T-helper 1 cell treated with Interleukin-12 subunit alpha and Interleukin-12 subunit beta and Interleukin-4 antibody, amounts not matched to agents 30 μg/mL and 1 μg/mL, for 36 hours (primary cell): Measurements from ENCODE around the gene FCRL2.

Experiments used
- H3K27ac Mint-ChIP-seq: one replicate; pipeline ENCODE4 v1.8.0; 2021; ENCODE audit warnings: mild to moderate bottlenecking, mixed read lengths
- H3K27me3 Mint-ChIP-seq: one replicate; pipeline ENCODE4 v1.8.0; 2021; ENCODE audit warnings: low read depth, mixed read lengths
- H3K36me3 Mint-ChIP-seq: one replicate; pipeline ENCODE4 v1.8.0; 2021; ENCODE audit warnings: low read depth, mixed read lengths
- H3K4me1 Mint-ChIP-seq: one replicate; pipeline ENCODE4 v1.8.0; 2021; ENCODE audit warnings: low read depth, mixed read lengths
- H3K4me3 Mint-ChIP-seq: one replicate; pipeline ENCODE4 v1.8.0; 2021; ENCODE audit warnings: mild to moderate bottlenecking, moderate library complexity, mixed read lengths
- H3K9me3 Mint-ChIP-seq: one replicate; pipeline ENCODE4 v1.8.0; 2021; ENCODE audit warnings: mixed read lengths

Gene FCRL2, protein sequence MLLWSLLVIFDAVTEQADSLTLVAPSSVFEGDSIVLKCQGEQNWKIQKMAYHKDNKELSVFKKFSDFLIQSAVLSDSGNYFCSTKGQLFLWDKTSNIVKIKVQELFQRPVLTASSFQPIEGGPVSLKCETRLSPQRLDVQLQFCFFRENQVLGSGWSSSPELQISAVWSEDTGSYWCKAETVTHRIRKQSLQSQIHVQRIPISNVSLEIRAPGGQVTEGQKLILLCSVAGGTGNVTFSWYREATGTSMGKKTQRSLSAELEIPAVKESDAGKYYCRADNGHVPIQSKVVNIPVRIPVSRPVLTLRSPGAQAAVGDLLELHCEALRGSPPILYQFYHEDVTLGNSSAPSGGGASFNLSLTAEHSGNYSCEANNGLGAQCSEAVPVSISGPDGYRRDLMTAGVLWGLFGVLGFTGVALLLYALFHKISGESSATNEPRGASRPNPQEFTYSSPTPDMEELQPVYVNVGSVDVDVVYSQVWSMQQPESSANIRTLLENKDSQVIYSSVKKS

DNA sequence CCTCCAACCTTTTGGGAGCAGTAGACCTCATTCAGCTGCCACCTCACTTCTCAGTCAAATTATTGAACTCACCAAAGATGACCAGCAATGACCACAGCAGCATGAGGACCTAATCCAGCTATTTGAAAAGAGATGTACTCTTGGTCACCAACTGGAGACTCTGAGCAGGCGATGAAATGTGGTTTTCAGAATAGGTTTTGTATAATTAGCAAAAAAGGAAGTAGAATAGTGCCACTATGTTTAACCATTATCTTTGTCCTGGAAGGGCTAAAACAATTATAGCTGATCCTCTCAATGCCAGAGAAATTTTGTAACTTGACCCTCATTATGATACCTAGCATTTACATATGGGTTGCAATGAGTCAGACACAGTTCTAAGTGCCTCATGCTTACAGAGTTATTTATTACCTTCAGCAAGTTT lies at the start of gene FCRL2:
Gene FCRL2 (minus strand): TSS at position 162 of the 421 bp plus-strand sequence. CDS start 59 bp downstream, at position 103.
- peaks cover 4% of the 10 kb centered on the region for H3K27me3 Mint-ChIP-seq
- H3K4me3 Mint-ChIP-seq, result no peak within 1 kb of the TSS
- peaks cover 3% of the 10 kb centered on the region for H3K4me1 Mint-ChIP-seq
- H3K27ac Mint-ChIP-seq, result no peak within 1 kb of the TSS
- no peaks in the 10 kb centered on the region for H3K9me3 Mint-ChIP-seq
- no peaks in the 10 kb centered on the region for H3K36me3 Mint-ChIP-seq

DNA sequence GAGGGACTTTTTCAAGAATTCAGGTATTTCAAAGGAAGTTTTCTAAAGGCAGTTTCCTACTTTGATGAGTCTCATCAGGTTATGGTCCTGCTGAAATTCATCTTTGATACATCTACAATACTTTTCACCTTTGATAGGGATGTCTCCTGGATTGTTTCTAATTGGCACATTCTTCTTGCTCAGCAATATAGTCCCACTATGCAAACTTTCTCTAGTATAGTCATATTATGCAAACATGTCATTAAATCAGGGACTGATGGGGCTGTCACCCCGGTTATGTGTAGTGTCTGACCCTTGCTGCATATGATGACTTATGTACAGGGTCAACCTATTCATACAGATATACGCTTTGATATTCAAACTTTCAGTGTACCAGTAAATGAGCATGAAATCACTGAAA lies 43.4 kb upstream of the FCRL2 start:
- Mint-ChIP-seq H3K27me3 (no peaks in the 10 kb centered on the region), H3K36me3 (no peaks in the 10 kb centered on the region), H3K4me3 (no peak overlapping the region), H3K9me3 (no peaks in the 10 kb centered on the region), H3K4me1 (no peaks in the 10 kb centered on the region), H3K27ac (no peak overlapping the region)

DNA sequence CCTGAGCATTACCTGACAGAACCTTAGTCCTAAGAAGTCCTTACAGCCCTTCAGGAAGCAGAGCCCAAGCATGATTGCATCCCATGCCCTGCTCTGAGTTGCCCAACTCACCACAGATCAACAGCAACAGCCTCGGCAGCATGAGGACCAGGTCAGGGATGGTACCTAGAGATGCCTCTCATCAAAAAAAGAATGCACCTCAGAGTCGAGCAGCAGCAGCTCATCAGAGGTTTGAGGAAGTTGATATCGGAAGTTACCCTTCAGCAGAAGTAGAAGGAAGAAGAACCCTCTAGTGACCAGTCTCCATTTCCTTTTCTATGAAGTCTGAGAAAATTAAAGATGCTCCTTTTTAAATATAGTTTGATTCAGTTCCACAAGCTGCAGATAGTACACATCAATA lies 43.0 kb upstream of the FCRL2 start, which contains the start of gene FCRL1:
Gene FCRL1 (minus strand): TSS at position 225 of the 400 bp plus-strand sequence. CDS start 83 bp downstream, at position 142.
- Mint-ChIP-seq H3K9me3 (no peaks in the 10 kb centered on the region), H3K36me3 (no peaks in the 10 kb centered on the region), H3K4me3 (no peak within 1 kb of the TSS), H3K27me3 (no peaks in the 10 kb centered on the region), H3K27ac (no peak within 1 kb of the TSS), H3K4me1 (no peaks in the 10 kb centered on the region)

DNA sequence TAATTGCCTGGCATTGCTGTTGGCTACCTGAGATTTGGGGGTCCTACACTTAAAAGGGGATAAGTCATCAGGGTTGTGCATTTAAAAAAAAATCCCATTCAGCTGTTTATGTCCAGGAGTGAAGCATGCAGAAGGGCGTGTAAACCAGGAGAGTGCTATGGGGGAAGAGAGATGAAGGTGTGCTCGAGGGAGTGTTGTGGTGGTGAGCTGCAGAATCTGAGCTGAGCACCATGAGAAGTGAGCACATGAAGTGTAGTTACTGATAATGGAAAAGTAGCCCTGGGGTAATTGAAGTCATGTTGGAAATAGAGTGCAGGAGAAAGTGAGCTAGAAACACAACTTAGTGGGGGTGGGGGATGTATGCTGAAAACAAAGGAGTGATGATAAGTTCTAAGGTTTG lies 42.3 kb upstream of the FCRL2 start:
- H3K27ac Mint-ChIP-seq, result no peak overlapping the region
- no peaks in the 10 kb centered on the region for H3K9me3 Mint-ChIP-seq
- no peaks in the 10 kb centered on the region for H3K36me3 Mint-ChIP-seq
- no peak overlapping the region for H3K4me3 Mint-ChIP-seq
- no peaks in the 10 kb centered on the region for H3K4me1 Mint-ChIP-seq
- no peaks in the 10 kb centered on the region for H3K27me3 Mint-ChIP-seq

DNA sequence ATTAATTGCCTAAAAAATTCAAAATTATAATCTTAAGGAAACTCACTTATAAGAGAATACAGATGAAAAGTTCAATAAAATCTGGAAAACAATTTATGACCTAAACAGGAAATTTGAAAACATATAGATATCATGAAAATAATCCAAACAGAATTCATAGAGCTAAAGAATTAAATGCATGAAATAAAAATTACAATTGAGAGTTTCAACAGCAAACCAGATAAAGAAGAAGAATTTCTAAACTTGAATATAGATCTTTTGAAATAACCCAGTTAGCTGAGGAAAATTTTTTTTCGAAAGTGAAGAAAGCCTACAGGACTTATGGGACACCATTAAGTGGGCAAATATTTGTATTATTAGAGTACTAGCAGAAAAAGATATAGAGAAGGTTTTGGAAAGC lies 36.3 kb upstream of the FCRL2 start:
- Mint-ChIP-seq H3K4me3 (no peak overlapping the region), H3K27me3 (no peaks in the 10 kb centered on the region)

DNA sequence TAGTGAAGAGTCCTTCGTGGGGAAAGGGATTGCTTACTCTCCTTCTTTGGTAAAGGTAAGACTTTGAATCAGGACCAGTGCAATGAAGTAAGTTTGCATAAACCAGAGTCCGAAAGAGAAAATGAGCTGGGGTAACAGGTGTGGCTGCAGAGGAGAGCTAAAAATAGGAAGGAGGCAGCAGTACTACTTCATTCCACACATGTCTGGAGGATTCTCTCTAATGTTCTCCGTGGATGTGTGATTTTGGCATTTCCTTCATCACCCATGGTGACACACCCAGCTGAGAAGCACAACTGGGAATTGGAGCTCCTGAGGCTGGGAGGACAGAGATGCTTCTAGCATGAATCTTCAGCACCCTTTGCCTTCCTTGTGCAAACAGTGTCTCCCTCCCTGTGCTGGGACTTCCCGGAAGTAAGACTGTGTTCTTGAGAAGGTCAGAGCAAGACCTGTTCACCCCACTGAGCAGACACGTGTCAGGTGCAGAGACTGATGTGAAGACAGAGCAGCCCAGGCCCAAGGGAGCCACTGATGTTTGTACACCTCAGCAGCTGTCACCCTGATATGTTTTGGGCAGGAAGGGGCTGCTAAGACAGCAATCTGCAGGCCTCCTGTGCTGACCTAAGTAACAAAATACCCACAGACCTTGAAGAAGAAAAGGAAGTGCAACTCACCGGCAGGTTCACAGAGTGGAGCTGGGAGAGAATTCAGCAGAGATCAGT lies 29.7 kb upstream of the FCRL2 start:
- H3K4me3 Mint-ChIP-seq, result no peak overlapping the region

More for the DNA sequence above, 36.3 kb upstream of the FCRL2 start:
- no peak overlapping the region for H3K27ac Mint-ChIP-seq
- H3K4me1 Mint-ChIP-seq, result no peaks in the 10 kb centered on the region
- H3K9me3 Mint-ChIP-seq, result peaks cover 13% of the 10 kb centered on the region
- H3K36me3 Mint-ChIP-seq, result no peaks in the 10 kb centered on the region

DNA sequence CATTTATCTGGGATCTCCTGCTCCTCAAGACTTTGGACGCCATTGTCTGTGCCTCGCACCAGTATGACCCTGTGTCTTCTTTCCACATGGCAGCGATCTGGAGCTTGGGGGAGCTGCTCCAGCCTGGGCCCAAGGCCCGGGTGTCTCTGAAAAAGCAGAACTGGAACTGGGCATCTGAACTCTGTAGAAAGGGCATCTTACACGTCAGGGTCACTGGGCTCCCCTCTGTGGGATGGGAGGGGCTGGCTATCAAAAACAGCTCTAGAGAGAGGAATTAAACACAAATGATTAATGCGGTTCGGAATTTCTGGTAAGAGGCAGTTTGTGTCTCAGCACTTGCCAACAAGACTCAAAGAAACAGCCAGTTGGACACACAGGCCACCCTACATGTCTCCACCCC lies 26.9 kb upstream of the FCRL2 start:
- no peaks in the 10 kb centered on the region for H3K4me1 Mint-ChIP-seq

More for the DNA sequence above, 29.7 kb upstream of the FCRL2 start:
- H3K27ac Mint-ChIP-seq, result no peak overlapping the region
- no peaks in the 10 kb centered on the region for H3K4me1 Mint-ChIP-seq
- no peaks in the 10 kb centered on the region for H3K27me3 Mint-ChIP-seq
- no peaks in the 10 kb centered on the region for H3K36me3 Mint-ChIP-seq
- H3K9me3 Mint-ChIP-seq, result no peaks in the 10 kb centered on the region

DNA sequence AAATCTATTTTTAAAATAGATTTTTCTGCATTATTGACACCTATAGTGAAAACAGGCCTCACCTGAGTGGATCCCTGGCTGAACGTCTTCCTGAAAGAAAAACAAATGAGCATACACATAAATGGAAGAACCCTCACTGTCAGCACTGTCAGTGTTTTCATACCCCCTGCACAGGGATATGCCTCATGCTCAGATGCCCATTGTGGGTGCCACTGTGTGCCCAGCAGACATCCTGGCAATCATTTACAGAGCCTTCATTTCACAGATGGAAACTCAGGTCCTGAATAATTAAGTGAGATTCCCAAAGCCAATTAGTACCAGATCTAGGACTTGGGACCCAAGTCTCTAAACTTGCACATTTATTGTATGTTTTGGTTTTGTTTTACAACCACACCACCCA lies 23.1 kb upstream of the FCRL2 start:
- Mint-ChIP-seq H3K27me3 (no peaks in the 10 kb centered on the region), H3K36me3 (no peaks in the 10 kb centered on the region), H3K9me3 (no peaks in the 10 kb centered on the region), H3K4me1 (no peaks in the 10 kb centered on the region), H3K4me3 (no peak overlapping the region), H3K27ac (no peak overlapping the region)

More for the DNA sequence above, 26.9 kb upstream of the FCRL2 start:
- no peaks in the 10 kb centered on the region for H3K36me3 Mint-ChIP-seq
- no peaks in the 10 kb centered on the region for H3K27me3 Mint-ChIP-seq
- no peak overlapping the region for H3K27ac Mint-ChIP-seq
- H3K9me3 Mint-ChIP-seq, result no peaks in the 10 kb centered on the region
- no peak overlapping the region for H3K4me3 Mint-ChIP-seq

DNA sequence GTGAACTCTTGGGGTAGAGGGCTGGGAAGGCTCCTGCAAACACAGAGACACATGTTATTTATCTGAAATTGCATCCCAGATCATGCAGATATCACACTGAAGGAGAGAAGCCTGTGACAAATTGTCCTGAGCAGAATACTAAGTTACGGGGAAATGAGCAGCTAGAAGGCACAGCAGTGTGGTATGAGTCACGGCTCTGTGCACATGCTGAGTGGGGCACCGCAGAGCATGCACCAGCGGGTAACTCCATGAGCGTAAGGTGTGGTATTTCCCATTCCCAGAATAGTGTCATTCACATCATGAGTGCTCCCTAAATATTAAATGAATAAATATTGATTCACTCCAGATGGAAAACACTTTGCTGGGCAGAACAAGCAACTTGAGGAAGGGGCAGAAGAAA lies 21.3 kb upstream of the FCRL2 start:
- Mint-ChIP-seq H3K4me3 (no peak overlapping the region), H3K27me3 (no peaks in the 10 kb centered on the region)

DNA sequence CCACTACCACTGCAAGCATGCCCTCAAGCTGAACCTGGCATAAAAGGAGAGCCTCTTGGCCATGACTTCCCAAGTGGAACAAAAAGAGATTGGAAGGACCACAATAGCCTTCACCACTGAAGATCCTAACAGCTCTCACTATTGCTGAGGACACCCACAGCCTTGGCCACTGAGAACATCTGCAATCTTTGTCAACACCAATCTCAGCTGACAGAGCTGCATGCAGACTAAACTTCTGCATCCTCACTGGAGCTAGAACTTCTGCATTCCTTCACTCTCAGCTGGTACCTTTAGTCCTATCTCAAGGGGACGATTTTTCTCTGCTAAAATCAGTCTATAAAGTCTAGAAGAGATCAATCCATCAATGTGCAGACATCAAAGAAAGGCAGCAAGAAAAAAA lies 8.3 kb upstream of the FCRL2 start:
- Mint-ChIP-seq H3K9me3 (no peaks in the 10 kb centered on the region), H3K27me3 (no peaks in the 10 kb centered on the region), H3K4me3 (no peak overlapping the region), H3K27ac (no peak overlapping the region), H3K4me1 (peaks cover 3% of the 10 kb centered on the region), H3K36me3 (no peaks in the 10 kb centered on the region)

More for the DNA sequence above, 21.3 kb upstream of the FCRL2 start:
- Mint-ChIP-seq H3K9me3 (peaks cover 11% of the 10 kb centered on the region), H3K27ac (no peak overlapping the region), H3K4me1 (no peaks in the 10 kb centered on the region), H3K36me3 (no peaks in the 10 kb centered on the region)

DNA sequence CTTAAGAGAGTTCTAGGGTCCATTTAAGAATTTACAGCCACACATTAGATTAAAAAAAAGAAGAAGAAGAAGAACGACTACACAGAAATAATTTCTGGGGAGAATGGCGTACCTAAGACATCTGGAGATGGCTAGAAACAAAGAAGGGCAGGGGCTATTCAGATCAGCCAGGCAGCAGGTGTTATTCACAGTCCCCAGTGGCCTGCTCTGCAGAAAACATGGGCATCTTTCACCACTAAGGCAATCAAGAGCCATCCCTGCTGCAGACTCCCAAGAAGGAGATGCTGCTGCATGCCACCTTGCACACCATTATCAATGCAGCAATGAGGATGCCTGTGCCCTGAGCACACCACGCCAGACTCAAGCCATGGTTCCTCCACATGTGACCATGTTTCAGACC lies 7.9 kb upstream of the FCRL2 start:
- H3K4me3 Mint-ChIP-seq, result no peak overlapping the region

DNA sequence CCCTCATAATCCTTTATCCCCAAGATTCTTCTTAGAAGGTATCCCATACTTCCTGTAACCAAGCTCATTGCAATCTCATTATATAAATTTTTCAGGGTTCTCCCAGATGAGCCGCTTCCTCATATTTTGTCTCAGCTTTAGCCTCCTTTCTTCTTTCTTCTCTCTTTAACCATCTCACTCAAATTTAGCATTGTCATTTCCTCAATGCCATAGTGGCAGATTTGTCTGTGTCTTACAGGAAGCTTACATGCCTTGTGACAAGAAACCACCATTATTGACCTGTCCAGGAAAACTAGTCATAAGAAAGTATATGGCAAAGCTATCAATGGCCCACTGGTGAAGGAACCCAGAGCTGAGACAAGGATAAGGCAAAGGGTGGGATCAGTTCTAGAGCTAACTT lies 6.0 kb upstream of the FCRL2 start:
- Mint-ChIP-seq H3K4me3 (no peak overlapping the region), H3K36me3 (no peaks in the 10 kb centered on the region), H3K4me1 (peaks cover 3% of the 10 kb centered on the region), H3K9me3 (no peaks in the 10 kb centered on the region), H3K27me3 (no peaks in the 10 kb centered on the region), H3K27ac (no peak overlapping the region)

More for the DNA sequence above, 7.9 kb upstream of the FCRL2 start:
- no peaks in the 10 kb centered on the region for H3K27me3 Mint-ChIP-seq
- no peaks in the 10 kb centered on the region for H3K9me3 Mint-ChIP-seq
- H3K27ac Mint-ChIP-seq, result no peak overlapping the region
- no peaks in the 10 kb centered on the region for H3K36me3 Mint-ChIP-seq
- peaks cover 3% of the 10 kb centered on the region for H3K4me1 Mint-ChIP-seq

DNA sequence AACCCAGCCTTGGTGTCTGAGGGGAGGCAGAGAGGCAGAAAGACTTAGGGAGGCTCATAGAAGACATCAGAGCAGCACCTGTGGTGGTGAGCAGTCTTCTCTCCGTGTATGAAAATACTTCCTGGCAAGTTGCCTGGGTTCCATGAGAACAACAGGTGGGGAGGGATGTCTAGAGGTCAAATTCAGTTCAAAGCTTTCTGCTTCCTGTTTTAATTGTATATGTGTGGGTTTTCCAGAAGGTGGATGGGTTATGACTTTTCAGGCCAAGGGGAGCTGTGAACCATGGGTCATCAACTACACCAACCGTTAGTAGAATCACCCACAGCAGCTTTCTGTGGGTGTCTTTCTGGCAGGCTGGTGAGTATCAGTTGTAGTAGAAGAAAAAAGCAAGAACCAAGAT lies 4.1 kb upstream of the FCRL2 start:
- Mint-ChIP-seq H3K4me3 (no peak overlapping the region), H3K36me3 (no peaks in the 10 kb centered on the region), H3K27me3 (no peaks in the 10 kb centered on the region), H3K4me1 (peaks cover 3% of the 10 kb centered on the region), H3K9me3 (no peaks in the 10 kb centered on the region), H3K27ac (no peak overlapping the region)

DNA sequence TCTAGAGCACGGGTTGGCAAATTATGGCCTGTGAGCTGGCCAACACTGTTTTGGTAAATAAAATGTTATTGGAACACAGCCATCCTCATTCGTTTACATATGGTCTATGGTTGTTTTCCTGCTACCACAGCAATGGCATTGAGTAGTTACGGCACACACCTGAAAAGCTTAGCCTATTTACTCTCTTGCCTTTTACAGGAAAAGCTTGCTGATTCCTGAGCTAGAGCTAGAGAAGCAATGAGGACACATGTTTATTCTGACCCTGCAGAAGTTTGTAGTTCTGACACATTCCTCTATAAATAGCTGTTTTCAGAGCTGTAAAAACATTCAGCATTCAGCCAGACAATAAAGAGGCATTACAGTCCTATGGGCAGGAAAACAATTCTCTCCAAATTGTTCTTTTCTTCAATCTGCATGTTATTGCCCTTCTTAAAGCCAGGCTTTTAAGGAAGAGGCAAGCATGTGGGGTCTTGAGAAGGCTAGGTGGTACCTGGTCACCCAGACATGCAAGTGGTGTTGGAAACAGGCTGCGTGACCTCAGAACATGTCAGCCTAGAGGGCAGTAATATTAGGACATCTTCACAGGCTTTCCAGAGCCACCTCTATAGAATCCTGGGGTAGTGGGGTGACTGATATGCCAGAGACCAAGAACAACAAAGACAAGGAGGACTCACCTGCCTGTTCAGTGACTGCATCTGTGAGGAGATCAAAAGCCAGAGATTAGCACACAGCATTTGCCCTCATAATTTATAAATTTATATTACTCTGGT lies 1.6 kb downstream of the FCRL2 start:
- H3K4me3 Mint-ChIP-seq, result no peak overlapping the region
- H3K27me3 Mint-ChIP-seq, result peaks cover 4% of the 10 kb centered on the region
- H3K36me3 Mint-ChIP-seq, result no peaks in the 10 kb centered on the region
- no peak overlapping the region for H3K27ac Mint-ChIP-seq
- H3K9me3 Mint-ChIP-seq, result no peaks in the 10 kb centered on the region
- no peaks in the 10 kb centered on the region for H3K4me1 Mint-ChIP-seq
